Thyroid gland (tissue), 4 donors: ENCODE results near the gene DAZAP2.

Experiments used
- POLR2A ChIP-seq, 2 donors: fragments of 450-650 bp; IDR thresholded peaks; one replicate each; pipeline ENCODE4 v1.6.1; 2017; ENCODE audit warnings: antibody characterized with exemption in 2 of 2, mild to moderate bottlenecking in 2 of 2, moderate library complexity in 1 of 2
- TF ChIP-seq, protein P1 (sequence below), 6 experiments: fragments of 200-600 bp in 3 of 6; fragments of 450-650 bp in 3 of 6; sonication (generic) in 3 of 6; IDR thresholded peaks; one replicate each; pipeline ENCODE4 v1.5.1; 2016 to 2019; ENCODE audit warnings: antibody characterized with exemption in 6 of 6, mild to moderate bottlenecking in 2 of 6, inconsistent platforms in 1 of 6, moderate library complexity in 1 of 6

DNA sequence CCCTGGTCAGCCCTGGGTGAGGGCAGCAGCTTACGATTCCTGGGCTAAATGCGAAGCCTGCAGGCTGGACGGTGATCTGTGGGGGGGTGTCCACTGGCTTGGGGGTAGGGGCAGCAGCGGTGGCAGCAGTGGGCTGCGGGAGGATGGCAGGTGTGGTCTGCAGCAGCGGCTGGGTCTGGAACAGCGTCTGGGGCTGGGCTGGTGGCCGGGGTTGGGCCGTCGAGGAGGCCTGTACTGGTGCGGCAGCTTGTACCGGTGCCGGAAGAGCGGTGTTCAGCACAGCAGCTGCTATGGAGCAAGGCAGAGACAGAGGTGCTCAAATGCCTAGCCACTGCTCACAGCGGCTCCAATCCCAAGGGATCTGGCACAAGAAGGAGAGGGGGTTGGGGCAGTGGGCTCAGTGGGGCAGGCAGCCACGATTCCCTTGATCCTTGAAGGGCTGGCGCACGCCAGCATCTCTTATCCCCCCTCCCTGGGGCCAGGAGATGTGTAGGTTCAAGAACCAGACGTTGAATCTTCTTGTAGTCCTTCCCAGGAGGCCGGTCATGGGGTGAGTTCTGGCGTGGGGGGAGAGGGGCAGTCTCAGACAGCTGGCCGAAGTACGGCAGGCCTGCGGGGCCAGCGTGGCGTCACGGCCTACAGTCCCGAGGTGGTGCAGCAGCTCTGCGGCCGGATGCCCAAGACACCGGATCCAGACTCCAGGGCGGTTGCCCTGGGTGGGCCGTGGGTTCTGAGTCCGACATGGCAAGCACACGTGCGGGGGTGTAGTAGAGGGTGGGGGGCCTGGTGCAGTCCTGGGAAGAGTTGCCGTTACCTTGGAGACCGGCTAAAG, 40.7 kb upstream of the DAZAP2 start:
- TF ChIP-seq, protein P1, sequence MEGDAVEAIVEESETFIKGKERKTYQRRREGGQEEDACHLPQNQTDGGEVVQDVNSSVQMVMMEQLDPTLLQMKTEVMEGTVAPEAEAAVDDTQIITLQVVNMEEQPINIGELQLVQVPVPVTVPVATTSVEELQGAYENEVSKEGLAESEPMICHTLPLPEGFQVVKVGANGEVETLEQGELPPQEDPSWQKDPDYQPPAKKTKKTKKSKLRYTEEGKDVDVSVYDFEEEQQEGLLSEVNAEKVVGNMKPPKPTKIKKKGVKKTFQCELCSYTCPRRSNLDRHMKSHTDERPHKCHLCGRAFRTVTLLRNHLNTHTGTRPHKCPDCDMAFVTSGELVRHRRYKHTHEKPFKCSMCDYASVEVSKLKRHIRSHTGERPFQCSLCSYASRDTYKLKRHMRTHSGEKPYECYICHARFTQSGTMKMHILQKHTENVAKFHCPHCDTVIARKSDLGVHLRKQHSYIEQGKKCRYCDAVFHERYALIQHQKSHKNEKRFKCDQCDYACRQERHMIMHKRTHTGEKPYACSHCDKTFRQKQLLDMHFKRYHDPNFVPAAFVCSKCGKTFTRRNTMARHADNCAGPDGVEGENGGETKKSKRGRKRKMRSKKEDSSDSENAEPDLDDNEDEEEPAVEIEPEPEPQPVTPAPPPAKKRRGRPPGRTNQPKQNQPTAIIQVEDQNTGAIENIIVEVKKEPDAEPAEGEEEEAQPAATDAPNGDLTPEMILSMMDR (IDR thresholded peaks at IDR 0.05) = no peak
- TF ChIP-seq POLR2A (IDR thresholded peaks at IDR 0.05) = no peak
